ENCODE data around the gene RGS8.

DNA sequence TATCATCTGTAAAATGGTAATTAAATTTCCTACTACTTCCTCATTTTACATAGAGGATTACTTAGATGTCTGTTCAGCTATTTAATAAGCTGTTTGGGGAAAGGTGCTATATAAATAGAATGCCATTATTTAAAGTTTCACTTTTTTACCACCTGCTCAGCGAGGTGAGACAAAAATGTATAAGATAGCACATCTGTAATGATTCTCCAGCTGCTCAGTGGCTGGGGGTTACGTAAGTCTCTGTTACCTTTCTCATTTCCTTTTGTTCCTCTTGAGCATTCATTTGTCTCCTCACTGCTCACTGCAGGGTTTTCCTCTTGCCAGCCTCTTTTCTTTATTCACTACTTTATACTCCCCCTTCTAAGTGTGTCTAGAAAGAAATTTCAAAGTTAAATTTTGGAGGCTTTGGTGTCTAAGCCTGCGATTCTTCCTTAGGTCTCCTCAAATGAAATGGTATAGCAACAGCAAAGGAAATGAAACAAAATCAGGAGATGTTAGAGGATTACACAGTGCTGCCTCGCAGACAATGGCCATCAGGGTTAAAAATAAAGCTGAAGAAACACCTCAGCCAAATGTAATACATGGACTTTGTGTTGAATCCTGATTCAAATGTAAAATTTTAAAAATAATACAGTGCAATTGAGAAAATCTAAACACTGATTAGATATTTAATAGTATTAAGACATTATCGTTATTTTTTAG is 6.8 kb downstream of the RGS8 start:
- no peak for TF ChIP-seq POLR2A (IDR thresholded peaks at IDR 0.05; ENCODE audit: low read length)
- TF ChIP-seq GATA1 (IDR thresholded peaks at IDR 0.05; ENCODE audit: low read depth, low read length) = no peak
